Astrocyte (in vitro differentiated cells and primary cell): ENCODE measurements around the gene BSND.

Source experiments
- EZH2 ChIP-seq: IDR thresholded peaks from 2 replicates; pipeline ENCODE4 v1.6.1; 2012; ENCODE audit warnings: mild to moderate bottlenecking, low read length, inconsistent platforms; ENCODE audit not compliant: insufficient read depth
- TF ChIP-seq, protein P1 (sequence below): IDR thresholded peaks from 2 replicates; pipeline ENCODE4 v1.5.1; 2011; ENCODE audit warnings: low read depth, mild to moderate bottlenecking, inconsistent platforms, low read length, moderate library complexity; ENCODE audit not compliant: insufficient read depth

DNA sequence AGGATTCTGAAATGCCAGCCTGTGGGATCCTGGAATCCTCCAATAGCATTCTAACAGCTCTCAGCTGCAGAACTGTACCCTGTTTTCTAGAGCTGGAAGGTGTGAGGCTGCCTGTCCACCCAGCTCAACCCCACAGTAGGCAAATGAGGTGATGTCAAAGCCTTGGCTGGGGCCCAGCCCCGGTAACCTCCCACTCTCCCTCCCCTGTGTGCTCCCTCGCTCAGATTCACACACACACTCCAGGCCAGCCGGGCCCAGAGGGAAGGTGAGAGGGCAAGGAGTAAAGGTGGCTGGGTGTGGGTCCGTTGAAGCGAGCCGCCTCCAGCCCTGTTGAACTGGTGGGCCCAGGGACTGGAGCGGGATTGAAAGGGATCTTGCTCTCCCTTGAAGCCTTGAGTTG is at the start of gene BSND:
- TF ChIP-seq, protein P1, sequence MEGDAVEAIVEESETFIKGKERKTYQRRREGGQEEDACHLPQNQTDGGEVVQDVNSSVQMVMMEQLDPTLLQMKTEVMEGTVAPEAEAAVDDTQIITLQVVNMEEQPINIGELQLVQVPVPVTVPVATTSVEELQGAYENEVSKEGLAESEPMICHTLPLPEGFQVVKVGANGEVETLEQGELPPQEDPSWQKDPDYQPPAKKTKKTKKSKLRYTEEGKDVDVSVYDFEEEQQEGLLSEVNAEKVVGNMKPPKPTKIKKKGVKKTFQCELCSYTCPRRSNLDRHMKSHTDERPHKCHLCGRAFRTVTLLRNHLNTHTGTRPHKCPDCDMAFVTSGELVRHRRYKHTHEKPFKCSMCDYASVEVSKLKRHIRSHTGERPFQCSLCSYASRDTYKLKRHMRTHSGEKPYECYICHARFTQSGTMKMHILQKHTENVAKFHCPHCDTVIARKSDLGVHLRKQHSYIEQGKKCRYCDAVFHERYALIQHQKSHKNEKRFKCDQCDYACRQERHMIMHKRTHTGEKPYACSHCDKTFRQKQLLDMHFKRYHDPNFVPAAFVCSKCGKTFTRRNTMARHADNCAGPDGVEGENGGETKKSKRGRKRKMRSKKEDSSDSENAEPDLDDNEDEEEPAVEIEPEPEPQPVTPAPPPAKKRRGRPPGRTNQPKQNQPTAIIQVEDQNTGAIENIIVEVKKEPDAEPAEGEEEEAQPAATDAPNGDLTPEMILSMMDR: no peak
- no peak for TF ChIP-seq EZH2
